ENCODE data around the gene RBM39.

GRCh38 chr20:35739294-35740163, 2.5 kb downstream of the RBM39 start:
- no peak; the same call in 1 of the 2 replicates for TF ChIP-seq CTCF (IDR thresholded peaks at IDR 0.05)
- no peak for TF ChIP-seq ZFX (IDR thresholded peaks at IDR 0.05; ENCODE audit: borderline replicate concordance)
